HCT116 (cell line): ENCODE results near the gene POC1B. TPM values are rescaled to one million over a fixed set of nuclear protein-coding genes. Genes with fewer than 3 reads are reported as not detected.

Experiments
- ATAC-seq: fragments of 200-7000 bp; cut with Tn5 transposase; 2 replicates; pipeline ENCODE4 v1.9.1; 2020; ENCODE audit warnings: mild to moderate bottlenecking, moderate library complexity
- BruUV-seq: library from RNA; stranded (reverse); fragments of 400-500 nt; replicated peaks from 2 replicates; lab custom pipeline; 2021; lab: Mats Ljungman, UMichigan
- CTCF ChIA-PET: fragments of 300-600 bp; sonication (Branson Sonifier 250); formaldehyde crosslinking; loops from one replicate; lab custom pipeline; 2021; ENCODE audit warnings: antibody characterized with exemption; lab: Charles Lee
- POLR2A ChIA-PET: fragments of 300-600, 350-600 bp; sonication (Branson Sonifier 250); formaldehyde crosslinking; loops from one replicate; lab custom pipeline; 2021; ENCODE audit warnings: antibody characterized with exemption; lab: Charles Lee
- RAD21 ChIA-PET, 2 experiments: fragments of 300-600 bp; sonication (Branson Sonifier 250); formaldehyde crosslinking; loops; one replicate each; lab custom pipeline; 2023; ENCODE audit warnings: low total read pairs in 2 of 2; ENCODE audit not compliant: uncharacterized antibody in 2 of 2, unreplicated experiment in 2 of 2, low non-redundant PET in 1 of 2; lab: Charles Lee
- DNase-seq: peaks from one replicate; pipeline ENCODE4 v3.0.0-alpha.2; 2010; ENCODE audit warnings: low read depth, low spot score
- H2AFZ ChIP-seq: fragments of 200-600 bp; shearing (Covaris generic), sonication (generic); 2 replicates; pipeline ENCODE4 v1.6.1; 2017; ENCODE audit warnings: low read depth, mixed run types, mixed read lengths, antibody characterized with exemption, low read length; ENCODE audit not compliant: poor library complexity, severe bottlenecking
- H3K27ac ChIP-seq: 2 replicates; pipeline ENCODE4 v1.5.1; 2012; ENCODE audit warnings: low read depth, low read length
- H3K27me3 ChIP-seq: fragments of 200-600 bp; sonication (generic); 2 replicates; pipeline ENCODE4 v1.6.1; 2016; ENCODE audit warnings: mixed run types, low read length, mixed read lengths; ENCODE audit not compliant: insufficient read depth
- H3K36me3 ChIP-seq, 2 experiments: fragments of 200-500 bp in 1 of 2; fragments of 200-600 bp in 1 of 2; sonication (Bioruptor generic) in 1 of 2; sonication (generic) in 1 of 2; 2 replicates each; pipeline versions ENCODE4 v1.5.1 to v1.6.1; 2014 to 2016; ENCODE audit warnings: low read length in 2 of 2, inconsistent platforms in 1 of 2, mixed read lengths in 1 of 2, mixed run types in 1 of 2; ENCODE audit not compliant: insufficient read depth in 2 of 2, control insufficient read depth in 1 of 2
- H3K4me1 ChIP-seq, 2 experiments: fragments of 200-600 bp in 1 of 2; sonication (generic) in 1 of 2; 2 replicates each; pipeline versions ENCODE4 v1.5.1 to v1.6.1; 2012 to 2017; ENCODE audit warnings: low read length in 2 of 2, inconsistent platforms in 1 of 2, mild to moderate bottlenecking in 1 of 2, mixed read lengths in 1 of 2, mixed run types in 1 of 2, moderate library complexity in 1 of 2; ENCODE audit not compliant: insufficient read depth in 2 of 2, control insufficient read depth in 1 of 2
- H3K4me2 ChIP-seq: fragments of 200-600 bp; sonication (generic); 2 replicates; pipeline ENCODE4 v1.6.1; 2017; ENCODE audit warnings: mixed run types, low read length, mixed read lengths
- H3K4me3 ChIP-seq, 2 experiments: fragments of 200-600 bp in 1 of 2; sonication (generic) in 1 of 2; replicated peaks in 1 of 2; 2 replicates each; pipeline ENCODE4 v1.5.1; 2011 to 2016; ENCODE audit warnings: low read length in 2 of 2, control low read depth in 1 of 2, low read depth in 1 of 2, mild to moderate bottlenecking in 1 of 2, mixed read lengths in 1 of 2, mixed run types in 1 of 2
- H3K79me2 ChIP-seq: fragments of 200-600 bp; sonication (generic); 2 replicates; pipeline ENCODE4 v1.6.1; 2017; ENCODE audit warnings: mild to moderate bottlenecking, mixed run types, low read length, moderate library complexity, mixed read lengths; ENCODE audit not compliant: insufficient read depth
- H3K9ac ChIP-seq: fragments of 200-600 bp; sonication (generic); 2 replicates; pipeline ENCODE4 v1.6.1; 2016; ENCODE audit warnings: low read length, mixed read lengths
- H3K9me2 ChIP-seq: fragments of 200-600 bp; sonication (generic), shearing (Covaris generic); 2 replicates; pipeline ENCODE4 v1.6.1; 2017; ENCODE audit warnings: mixed run types, mild to moderate bottlenecking, moderate library complexity; ENCODE audit not compliant: insufficient read depth
- H3K9me3 ChIP-seq, 2 experiments: fragments of 200-500 bp in 1 of 2; fragments of 200-600 bp in 1 of 2; sonication (Bioruptor generic) in 1 of 2; sonication (generic) in 1 of 2; 2 replicates each; pipeline ENCODE4 v1.6.1; 2014 to 2017; ENCODE audit warnings: low read length in 2 of 2, mixed read lengths in 2 of 2, inconsistent platforms in 1 of 2, low read depth in 1 of 2, mild to moderate bottlenecking in 1 of 2, mixed run types in 1 of 2, moderate library complexity in 1 of 2; ENCODE audit not compliant: control insufficient read depth in 1 of 2, insufficient read depth in 1 of 2
- H4K20me1 ChIP-seq: fragments of 200-600 bp; sonication (generic), shearing (Covaris generic); 2 replicates; pipeline ENCODE4 v1.6.1; 2017; ENCODE audit warnings: mixed run types, mild to moderate bottlenecking, moderate library complexity; ENCODE audit not compliant: insufficient read depth
- ATF3 ChIP-seq: IDR thresholded peaks from 2 replicates; pipeline ENCODE4 v1.6.1; 2012
- CBX3 ChIP-seq: IDR thresholded peaks from 2 replicates; pipeline ENCODE4 v1.6.1; 2012; ENCODE audit warnings: low read depth
- CEBPB ChIP-seq: IDR thresholded peaks from 2 replicates; pipeline ENCODE4 v1.6.1; 2012; ENCODE audit warnings: low read depth
- CTCF ChIP-seq, 3 experiments: fragments of 200-600 bp in 1 of 3; sonication (generic) in 1 of 3; IDR thresholded peaks in 2 of 3; conservative IDR thresholded peaks in 1 of 3; 2 replicates each; pipeline ENCODE4 v1.5.1; 2012 to 2017; ENCODE audit warnings: low read depth in 2 of 3, low read length in 2 of 3, antibody characterized with exemption in 1 of 3, borderline replicate concordance in 1 of 3, control low read depth in 1 of 3, mild to moderate bottlenecking in 1 of 3, mixed read lengths in 1 of 3, mixed run types in 1 of 3, moderate library complexity in 1 of 3; ENCODE audit not compliant: insufficient read depth in 1 of 3
- EZH2phosphoT487 ChIP-seq: fragments of 200-600 bp; IDR thresholded peaks from 2 replicates; pipeline ENCODE4 v1.6.1; 2018; ENCODE audit warnings: antibody characterized with exemption, borderline replicate concordance
- FOSL1 ChIP-seq: IDR thresholded peaks from 2 replicates; pipeline ENCODE4 v1.6.1; 2012; ENCODE audit warnings: low read depth
- POLR2A ChIP-seq: IDR thresholded peaks from 2 replicates; pipeline ENCODE4 v1.7.0; 2011; ENCODE audit warnings: borderline replicate concordance; ENCODE audit not compliant: insufficient read depth, insufficient read length; ENCODE audit errors: extremely low read depth
- RAD21 ChIP-seq: IDR thresholded peaks from 2 replicates; pipeline ENCODE4 v1.6.1; 2012; ENCODE audit warnings: low read depth, mild to moderate bottlenecking
- SIN3A ChIP-seq: IDR thresholded peaks from 2 replicates; pipeline ENCODE4 v1.6.1; 2012; ENCODE audit warnings: low read depth
- TCF7L2 ChIP-seq: IDR thresholded peaks from 2 replicates; pipeline ENCODE4 v1.7.0; 2011; ENCODE audit warnings: borderline replicate concordance, inconsistent platforms; ENCODE audit not compliant: insufficient read depth, insufficient read length; ENCODE audit errors: extremely low read depth
- ZBTB33 ChIP-seq: IDR thresholded peaks from 2 replicates; pipeline ENCODE4 v1.6.1; 2011; ENCODE audit warnings: mild to moderate bottlenecking, low read length, moderate library complexity; ENCODE audit not compliant: insufficient replicate concordance; ENCODE audit errors: extremely low read depth
- ZFX ChIP-seq: fragments of 450-650 bp; IDR thresholded peaks from 2 replicates; pipeline ENCODE4 v1.6.1; 2017
- ZNF274 ChIP-seq: fragments of 200-500 bp; sonication (Bioruptor generic); IDR thresholded peaks from 2 replicates; pipeline ENCODE4 v1.6.1; 2014; ENCODE audit warnings: mild to moderate bottlenecking, low read depth, low read length, inconsistent platforms
- intact Hi-C: fragments of 100-400 bp; cut with micrococcal nuclease; formaldehyde crosslinking; loops from 2 replicates; pipeline ENCODE4 v1.10.0; 2022
- total RNA-seq: library from RNA; stranded (reverse); gene quantifications from one replicate; pipeline ENCODE4 v1.2.1, GENCODE V29; 2021; ENCODE audit not compliant: unreplicated experiment

Gene POC1B
- total RNA-seq, 1 experiment from 2014 or later: 14.3 TPM

GRCh38 chr12:89401433-89402058 lies 124.3 kb downstream of the POC1B start:
- RAD21 ChIA-PET: no interaction called here
- ATAC-seq: no peak
- Histone ChIP-seq H3K9me2 (no peaks in the 10 kb centered on the region), H3K4me2 (no peak overlapping the region), H3K27ac (no peak overlapping the region), H4K20me1 (no peaks in the 10 kb centered on the region), H3K4me1 (no peaks in the 10 kb centered on the region), H3K9ac (no peak overlapping the region)
- intact Hi-C loops: no loop called here
- BruUV-seq: no TSS peak
- TF ChIP-seq ZNF274: no peak
- TF ChIP-seq CTCF (IDR thresholded peaks at IDR 0.05 in 2 of 3, conservative IDR thresholded peaks at IDR 0.05 in 1 of 3; ENCODE audit: borderline replicate concordance in 1 of 3, insufficient read depth in 1 of 3, low read depth in 2 of 3, low read length in 2 of 3): no peak
- TF ChIP-seq SIN3A: no peak
- TF ChIP-seq CBX3: no peak
- no peak for TF ChIP-seq FOSL1
- TF ChIP-seq EZH2phosphoT487: no peak
- TF ChIP-seq RAD21: no peak
- no peak for TF ChIP-seq POLR2A
- no peak for TF ChIP-seq ZFX
- TF ChIP-seq TCF7L2: no peak
- no peak for TF ChIP-seq ATF3
- TF ChIP-seq CEBPB: no peak
- no peak for TF ChIP-seq ZBTB33
- TF ChIP-seq, all 23 proteins: peak for 0
- Histone ChIP-seq H3K9me3 (no peaks in the 10 kb centered on the region), H3K36me3 (no peaks in the 10 kb centered on the region), H3K79me2 (no peaks in the 10 kb centered on the region), H2AFZ (no peak overlapping the region), H3K4me3 (no peak overlapping the region), H3K27me3 (no peaks in the 10 kb centered on the region)
- ChIA-PET CTCF (no interaction called here), POLR2A (no interaction called here)
- no peak for DNase-seq
